HEK293T (cell line): ENCODE data around the gene MCEMP1.

ENCODE experiments used
- CTCF ChIA-PET: fragments of 350-600 bp; formaldehyde crosslinking; extraction: SDS; loops from one replicate; lab custom pipeline; 2021; ENCODE audit warnings: antibody characterized with exemption, inconsistent platforms; lab: Yijun Ruan, JAX
- POLR2A ChIA-PET: fragments of 350-600 bp; formaldehyde crosslinking; extraction: SDS; loops from one replicate; lab custom pipeline; 2020; ENCODE audit warnings: antibody characterized with exemption, inconsistent platforms; lab: Yijun Ruan, JAX
- DNase-seq: peaks from one replicate; pipeline ENCODE4 v3.0.0; 2012; ENCODE audit warnings: mixed read lengths; ENCODE audit errors: extremely low spot score
- ARNT ChIP-seq: fragments of 450-650 bp; IDR thresholded peaks from 2 replicates; pipeline ENCODE4 v1.6.1; 2017; ENCODE audit warnings: mild to moderate bottlenecking
- BHLHE40 ChIP-seq: fragments of 450-650 bp; IDR thresholded peaks from 2 replicates; pipeline ENCODE4 v1.6.1; 2016; ENCODE audit warnings: mild to moderate bottlenecking, moderate library complexity, borderline replicate concordance
- CTBP1 ChIP-seq: fragments of 450-650 bp; IDR thresholded peaks from 2 replicates; pipeline ENCODE4 v1.6.1; 2016; ENCODE audit warnings: borderline replicate concordance
- FOXA1 ChIP-seq: fragments of 450-650 bp; IDR thresholded peaks from 2 replicates; pipeline ENCODE4 v1.6.1; 2016; ENCODE audit warnings: mild to moderate bottlenecking
- FOXM1 ChIP-seq: fragments of 450-650 bp; IDR thresholded peaks from 2 replicates; pipeline ENCODE4 v1.6.1; 2017; ENCODE audit warnings: mild to moderate bottlenecking, borderline replicate concordance
- HDGF ChIP-seq: fragments of 450-650 bp; IDR thresholded peaks from 2 replicates; pipeline ENCODE4 v1.6.1; 2017; ENCODE audit warnings: antibody characterized with exemption, borderline replicate concordance
- NFRKB ChIP-seq: fragments of 450-650 bp; IDR thresholded peaks from 2 replicates; pipeline ENCODE4 v1.6.1; 2016; ENCODE audit warnings: mild to moderate bottlenecking, moderate library complexity
- SP1 ChIP-seq: fragments of 450-650 bp; IDR thresholded peaks from 2 replicates; pipeline ENCODE4 v1.6.1; 2017
- SUZ12 ChIP-seq: fragments of 450-650 bp; IDR thresholded peaks from 2 replicates; pipeline ENCODE4 v1.6.1; 2016; ENCODE audit warnings: mild to moderate bottlenecking
- TARDBP ChIP-seq: fragments of 450-650 bp; IDR thresholded peaks from 2 replicates; pipeline ENCODE4 v1.6.1; 2016
- ZNF384 ChIP-seq: fragments of 450-650 bp; IDR thresholded peaks from 2 replicates; pipeline ENCODE4 v1.6.1; 2016
- TF ChIP-seq, protein P1 (sequence below): fragments of 450-650 bp; IDR thresholded peaks from 2 replicates; pipeline ENCODE4 v1.6.1; 2016

The MCEMP1 gene

DNA sequence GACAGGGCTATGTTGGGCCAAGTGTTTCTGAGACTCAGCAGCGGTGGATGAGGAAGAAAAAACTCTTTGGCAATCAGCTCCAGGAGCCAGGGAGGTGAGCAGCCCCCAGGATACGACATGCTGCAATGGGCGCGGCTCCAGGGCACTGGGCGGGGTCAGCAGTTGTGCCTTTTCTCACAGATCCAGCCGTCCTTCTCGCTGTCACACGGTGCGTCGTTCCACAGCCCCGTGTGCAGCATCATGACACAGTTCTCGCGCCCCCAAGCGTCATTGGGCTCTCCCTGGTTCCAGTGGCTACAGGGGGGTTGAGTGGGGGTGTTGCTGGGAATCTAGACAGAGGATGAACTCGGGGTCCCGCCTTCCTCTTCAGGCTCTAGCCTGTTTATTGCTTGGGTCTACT, 52.3 kb downstream of the MCEMP1 start:
- ChIA-PET CTCF (no interaction called here), POLR2A (no interaction called here)
- TF ChIP-seq HDGF (no peak), NFRKB (no peak), CTBP1 (no peak), SP1 (no peak), FOXM1 (no peak), ARNT (no peak), TARDBP (no peak), SUZ12 (no peak), BHLHE40 (no peak), FOXA1 (no peak), ZNF384 (no peak)
- TF ChIP-seq, protein P1, sequence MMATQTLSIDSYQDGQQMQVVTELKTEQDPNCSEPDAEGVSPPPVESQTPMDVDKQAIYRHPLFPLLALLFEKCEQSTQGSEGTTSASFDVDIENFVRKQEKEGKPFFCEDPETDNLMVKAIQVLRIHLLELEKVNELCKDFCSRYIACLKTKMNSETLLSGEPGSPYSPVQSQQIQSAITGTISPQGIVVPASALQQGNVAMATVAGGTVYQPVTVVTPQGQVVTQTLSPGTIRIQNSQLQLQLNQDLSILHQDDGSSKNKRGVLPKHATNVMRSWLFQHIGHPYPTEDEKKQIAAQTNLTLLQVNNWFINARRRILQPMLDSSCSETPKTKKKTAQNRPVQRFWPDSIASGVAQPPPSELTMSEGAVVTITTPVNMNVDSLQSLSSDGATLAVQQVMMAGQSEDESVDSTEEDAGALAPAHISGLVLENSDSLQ: no peak
- DNase-seq: no peak
